ENCODE measurements around the gene SHISA7.

The SHISA7 gene

DNA sequence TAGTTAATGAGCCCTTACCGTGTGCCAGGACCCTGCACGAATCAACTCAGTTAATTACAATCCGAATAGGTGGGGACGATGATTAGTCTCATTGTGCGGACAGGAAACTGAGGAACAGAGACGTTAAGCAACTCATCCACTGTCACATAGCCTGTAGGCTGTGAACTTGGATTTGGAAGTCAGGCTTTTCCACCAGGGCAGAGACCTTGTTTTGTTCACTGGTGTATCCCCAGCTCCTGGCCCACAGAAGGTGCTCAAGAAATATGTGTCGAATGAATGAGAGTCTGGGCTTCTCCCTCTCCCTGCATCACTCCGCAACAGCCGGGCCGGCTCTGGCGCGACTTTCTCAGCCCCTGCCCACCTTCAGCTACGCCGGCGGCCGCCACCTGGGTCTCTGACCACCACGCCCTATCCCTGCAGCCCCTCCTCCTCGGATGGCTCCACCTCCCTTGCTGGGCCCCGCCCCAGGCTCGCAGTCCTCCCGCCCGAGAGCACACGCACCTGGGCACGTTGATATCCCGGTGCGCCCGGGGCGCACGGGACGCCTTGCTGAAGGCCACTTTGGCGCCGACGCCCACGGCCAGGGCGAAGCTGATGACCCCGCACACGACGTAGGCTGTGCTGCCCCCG is 1.3 kb downstream of the SHISA7 start:
- H3K36me3 ChIP-seq: no peaks in the 10 kb centered on the region
- H3K4me1 ChIP-seq (ENCODE audit: control insufficient read depth in 1 of 2, insufficient read depth in 1 of 2, low read depth in 1 of 2, low read length in 1 of 2): no peaks in the 10 kb centered on the region
- H3K27ac ChIP-seq: no peak overlapping the region
- H3K27me3 ChIP-seq: peaks cover 98% of the 10 kb centered on the region
- H3K4me3 ChIP-seq (ENCODE audit: low read depth in 1 of 2, low read length in 1 of 2): no peak overlapping the region
- H3K9me3 ChIP-seq: no peaks in the 10 kb centered on the region
- TF ChIP-seq, protein P1, sequence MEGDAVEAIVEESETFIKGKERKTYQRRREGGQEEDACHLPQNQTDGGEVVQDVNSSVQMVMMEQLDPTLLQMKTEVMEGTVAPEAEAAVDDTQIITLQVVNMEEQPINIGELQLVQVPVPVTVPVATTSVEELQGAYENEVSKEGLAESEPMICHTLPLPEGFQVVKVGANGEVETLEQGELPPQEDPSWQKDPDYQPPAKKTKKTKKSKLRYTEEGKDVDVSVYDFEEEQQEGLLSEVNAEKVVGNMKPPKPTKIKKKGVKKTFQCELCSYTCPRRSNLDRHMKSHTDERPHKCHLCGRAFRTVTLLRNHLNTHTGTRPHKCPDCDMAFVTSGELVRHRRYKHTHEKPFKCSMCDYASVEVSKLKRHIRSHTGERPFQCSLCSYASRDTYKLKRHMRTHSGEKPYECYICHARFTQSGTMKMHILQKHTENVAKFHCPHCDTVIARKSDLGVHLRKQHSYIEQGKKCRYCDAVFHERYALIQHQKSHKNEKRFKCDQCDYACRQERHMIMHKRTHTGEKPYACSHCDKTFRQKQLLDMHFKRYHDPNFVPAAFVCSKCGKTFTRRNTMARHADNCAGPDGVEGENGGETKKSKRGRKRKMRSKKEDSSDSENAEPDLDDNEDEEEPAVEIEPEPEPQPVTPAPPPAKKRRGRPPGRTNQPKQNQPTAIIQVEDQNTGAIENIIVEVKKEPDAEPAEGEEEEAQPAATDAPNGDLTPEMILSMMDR (IDR thresholded peaks at IDR 0.05): no peak

DNA sequence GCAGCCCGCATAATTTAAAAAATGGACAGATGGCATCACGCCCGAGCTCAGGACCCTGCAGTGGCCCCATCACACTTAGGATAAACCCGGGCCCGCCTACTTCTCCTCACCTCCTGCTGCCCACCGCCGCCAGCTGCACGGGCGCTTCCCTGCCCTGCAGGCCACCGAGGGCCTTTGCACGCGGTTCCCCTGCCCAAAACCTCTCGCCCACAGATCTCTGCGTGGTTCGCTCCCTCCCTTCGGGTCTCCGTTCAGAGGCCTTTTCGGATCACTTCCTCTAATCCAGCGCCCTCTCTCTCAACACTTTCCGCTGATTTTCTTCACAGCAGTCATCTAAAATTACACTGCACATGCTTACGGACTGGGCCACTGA is 1.8 kb downstream of the SHISA7 start:
- Histone ChIP-seq H3K36me3 (no peaks in the 10 kb centered on the region), H3K4me1 (ENCODE audit: control insufficient read depth in 1 of 2, insufficient read depth in 1 of 2, low read depth in 1 of 2, low read length in 1 of 2) (no peaks in the 10 kb centered on the region), H3K27me3 (peaks cover 98% of the 10 kb centered on the region), H3K27ac (no peak overlapping the region), H3K9me3 (no peaks in the 10 kb centered on the region), H3K4me3 (ENCODE audit: low read depth in 1 of 2, low read length in 1 of 2) (no peak overlapping the region)
- TF ChIP-seq, protein P1 (IDR thresholded peaks at IDR 0.05): no peak

DNA sequence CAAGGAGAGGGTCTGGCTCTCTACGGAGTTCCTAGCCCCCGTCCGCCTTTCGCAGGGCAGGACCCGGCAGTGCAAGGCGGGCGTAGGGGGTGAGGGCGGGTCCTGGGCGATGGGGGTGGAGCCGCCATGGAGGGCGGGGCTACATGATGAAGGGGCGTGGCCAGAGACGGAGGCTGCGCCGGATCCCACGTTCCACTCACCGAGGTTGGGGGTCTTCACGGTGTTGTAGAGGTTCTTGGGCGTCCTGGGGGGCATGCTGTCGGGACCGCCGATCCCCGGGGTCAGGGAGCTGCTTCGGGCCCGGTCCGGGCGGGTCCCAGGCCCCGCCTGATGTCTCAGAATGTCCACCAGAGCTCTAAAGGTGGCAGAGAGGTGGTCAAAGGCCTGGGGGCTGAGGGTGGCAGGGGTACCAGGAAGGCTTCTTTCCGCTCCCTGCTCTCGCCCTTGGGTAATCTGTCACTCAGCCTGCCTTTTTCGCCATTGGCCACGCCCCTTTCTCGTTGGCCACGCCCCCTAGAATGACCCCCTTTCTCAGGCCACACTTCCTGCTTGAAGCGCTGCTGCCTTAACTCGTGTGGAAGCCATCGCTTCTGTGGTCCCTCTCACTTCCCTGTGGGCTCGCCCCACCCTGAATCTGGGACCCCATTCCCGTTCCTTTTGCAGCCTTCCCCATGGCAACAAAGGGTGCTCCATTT is 2.5 kb downstream of the SHISA7 start:
- Histone ChIP-seq H3K27me3 (peaks cover 100% of the 10 kb centered on the region), H3K4me3 (ENCODE audit: low read depth in 1 of 2, low read length in 1 of 2) (no peak overlapping the region), H3K9me3 (no peaks in the 10 kb centered on the region), H3K4me1 (ENCODE audit: control insufficient read depth in 1 of 2, insufficient read depth in 1 of 2, low read depth in 1 of 2, low read length in 1 of 2) (no peaks in the 10 kb centered on the region), H3K36me3 (no peaks in the 10 kb centered on the region), H3K27ac (no peak overlapping the region)
- TF ChIP-seq, protein P1 (IDR thresholded peaks at IDR 0.05): no peak

DNA sequence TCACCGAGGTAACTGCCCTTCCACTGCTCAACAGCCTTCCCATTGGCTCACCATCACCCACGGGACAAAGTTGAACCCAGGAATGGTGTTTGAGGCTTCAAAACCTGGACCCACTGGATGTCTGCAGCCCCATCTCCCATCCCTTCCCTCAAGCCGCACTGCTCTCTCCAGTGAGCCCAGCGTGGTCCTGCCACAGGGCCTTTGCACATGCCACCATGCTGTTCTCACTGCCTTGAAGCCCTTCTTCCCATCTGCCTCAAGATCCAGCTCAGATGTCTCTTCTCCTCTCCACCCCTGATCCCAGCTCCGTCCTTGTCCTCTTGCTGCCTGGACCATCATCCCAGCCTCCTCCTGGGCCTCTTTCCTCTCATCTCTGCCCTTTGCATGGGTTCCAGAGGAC is 4.0 kb downstream of the SHISA7 start:
- Histone ChIP-seq H3K27me3 (peaks cover 98% of the 10 kb centered on the region), H3K27ac (no peak overlapping the region), H3K36me3 (no peaks in the 10 kb centered on the region), H3K4me3 (ENCODE audit: low read depth in 1 of 2, low read length in 1 of 2) (no peak overlapping the region), H3K9me3 (no peaks in the 10 kb centered on the region), H3K4me1 (ENCODE audit: control insufficient read depth in 1 of 2, insufficient read depth in 1 of 2, low read depth in 1 of 2, low read length in 1 of 2) (no peaks in the 10 kb centered on the region)
- TF ChIP-seq, protein P1 (IDR thresholded peaks at IDR 0.05): no peak

DNA sequence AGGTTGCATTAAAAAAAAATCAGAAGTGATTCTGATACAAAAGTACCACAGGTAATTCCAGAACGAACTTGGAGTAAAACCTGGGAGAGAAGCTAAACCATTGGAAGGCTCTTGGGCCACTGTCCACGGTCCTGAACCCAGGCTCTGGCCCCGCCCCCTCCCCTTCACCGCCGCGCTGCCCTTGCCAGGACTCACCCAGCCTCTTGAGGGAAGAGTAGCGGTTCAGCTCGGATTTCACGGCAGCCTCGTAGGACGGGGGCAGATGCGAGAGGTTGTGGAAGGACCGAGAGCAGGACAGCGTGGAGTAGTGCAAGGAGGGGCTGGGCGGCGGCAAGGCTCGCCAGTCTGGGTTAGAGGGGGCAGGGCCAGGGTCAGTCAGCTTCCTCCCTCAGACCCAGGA is 5.7 kb downstream of the SHISA7 start:
- Histone ChIP-seq H3K27ac (no peak overlapping the region), H3K4me1 (ENCODE audit: control insufficient read depth in 1 of 2, insufficient read depth in 1 of 2, low read depth in 1 of 2, low read length in 1 of 2) (no peaks in the 10 kb centered on the region), H3K9me3 (no peaks in the 10 kb centered on the region), H3K36me3 (no peaks in the 10 kb centered on the region), H3K27me3 (peaks cover 98% of the 10 kb centered on the region), H3K4me3 (ENCODE audit: low read depth in 1 of 2, low read length in 1 of 2) (no peak overlapping the region)
- TF ChIP-seq, protein P1 (IDR thresholded peaks at IDR 0.05): no peak

Measured in neutrophil (primary cell).